ENCODE data around the gene JAKMIP3.

DNA sequence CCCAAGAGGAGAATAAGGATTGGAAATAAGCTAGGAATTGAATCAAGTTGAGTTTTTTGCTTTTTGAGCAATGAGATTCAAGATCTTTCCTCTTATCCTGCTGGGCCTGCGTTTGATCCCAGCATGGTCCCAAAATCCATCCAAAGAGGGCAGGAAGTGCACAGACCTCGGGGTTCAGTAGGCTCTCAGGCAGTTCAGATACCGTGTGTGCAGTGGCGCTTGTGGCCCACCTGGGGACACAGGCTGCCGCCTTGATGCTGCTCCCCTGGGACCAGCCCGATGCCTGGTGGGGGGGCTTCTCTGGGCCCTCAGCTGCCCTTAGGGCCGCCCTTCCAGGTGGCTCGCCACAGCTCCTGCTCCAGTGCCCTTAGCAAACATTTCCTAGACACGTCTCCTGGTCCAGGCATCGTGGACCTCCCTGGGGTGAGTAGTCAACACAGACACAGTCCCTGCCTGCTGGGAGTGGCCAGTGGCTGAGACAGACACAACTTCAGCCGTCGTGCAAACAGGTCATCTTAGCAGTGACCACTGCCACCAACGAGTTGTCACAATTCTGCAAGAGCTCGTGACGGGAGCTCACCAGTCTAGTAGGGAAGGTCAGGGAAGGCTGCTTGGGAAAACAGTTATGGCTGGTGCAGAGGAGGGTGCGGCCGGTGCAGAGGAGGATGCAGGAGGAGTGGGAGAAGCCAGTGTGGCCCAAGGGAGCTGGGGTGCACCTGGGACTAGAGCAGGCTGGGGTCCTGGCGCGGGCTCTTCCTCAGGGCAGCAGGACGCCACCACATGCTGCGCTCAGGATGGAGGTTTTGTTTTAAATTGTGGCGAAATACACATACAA is 21.7 kb upstream of the JAKMIP3 start:
- TF ChIP-seq, protein P1, sequence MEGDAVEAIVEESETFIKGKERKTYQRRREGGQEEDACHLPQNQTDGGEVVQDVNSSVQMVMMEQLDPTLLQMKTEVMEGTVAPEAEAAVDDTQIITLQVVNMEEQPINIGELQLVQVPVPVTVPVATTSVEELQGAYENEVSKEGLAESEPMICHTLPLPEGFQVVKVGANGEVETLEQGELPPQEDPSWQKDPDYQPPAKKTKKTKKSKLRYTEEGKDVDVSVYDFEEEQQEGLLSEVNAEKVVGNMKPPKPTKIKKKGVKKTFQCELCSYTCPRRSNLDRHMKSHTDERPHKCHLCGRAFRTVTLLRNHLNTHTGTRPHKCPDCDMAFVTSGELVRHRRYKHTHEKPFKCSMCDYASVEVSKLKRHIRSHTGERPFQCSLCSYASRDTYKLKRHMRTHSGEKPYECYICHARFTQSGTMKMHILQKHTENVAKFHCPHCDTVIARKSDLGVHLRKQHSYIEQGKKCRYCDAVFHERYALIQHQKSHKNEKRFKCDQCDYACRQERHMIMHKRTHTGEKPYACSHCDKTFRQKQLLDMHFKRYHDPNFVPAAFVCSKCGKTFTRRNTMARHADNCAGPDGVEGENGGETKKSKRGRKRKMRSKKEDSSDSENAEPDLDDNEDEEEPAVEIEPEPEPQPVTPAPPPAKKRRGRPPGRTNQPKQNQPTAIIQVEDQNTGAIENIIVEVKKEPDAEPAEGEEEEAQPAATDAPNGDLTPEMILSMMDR (IDR thresholded peaks at IDR 0.05) = no peak
- TF ChIP-seq POLR2A (IDR thresholded peaks at IDR 0.05) (no peak), POLR2AphosphoS5 (IDR thresholded peaks at IDR 0.05) (no peak)

All from breast epithelium (tissue), 3 donors.